ENCODE measurements around the gene TLR10. TPM values are rescaled to one million over a fixed set of nuclear protein-coding genes. Genes with fewer than 3 reads are reported as not detected.

The TLR10 gene
- total RNA-seq (1 to 10 TPM in 1 of 5 experiments, under 1 TPM in 3, not detected in 1; 0.13 to 1.6 (median 0.58) TPM), polyA plus RNA-seq (under 1 TPM; 0.14 to 0.33 TPM), total RNA-seq (not detected)

GRCh38 chr4:38782452-38783108, at the start of gene TLR10:
Gene TLR10, minus strand, starts transcription at chr4:38782990. Its CDS starts 7,400 bp downstream, at chr4:38775590.
- Mint-ChIP-seq H3K27ac (no peak within 1 kb of the TSS), H3K36me3 (peaks cover 0 to 1% (median 0%) of the 10 kb centered on the region in 5 donors), H3K4me3 (peak within 1 kb of the TSS in 3 of 10 donors; percentile 3 to 58 (median 49)), H3K27me3 (peaks cover 0 to 8% (median 0%) of the 10 kb centered on the region in 5 donors), H3K4me1 (peaks cover 0 to 7% (median 6%) of the 10 kb centered on the region in 7 donors), H3K9me3 (no peaks in the 10 kb centered on the region)
- peak in 7 of 9 donors; percentile 10 to 56 (median 43) for DNase-seq
- Histone ChIP-seq H3K9me3 (ENCODE audit: control insufficient read depth in 2 of 3, low read length in 3 of 3) (no peaks in the 10 kb centered on the region), H3K27ac (ENCODE audit: low read depth, low read length) (no peak within 1 kb of the TSS), H3K36me3 (ENCODE audit: control insufficient read depth in 2 of 3, insufficient read depth in 3 of 3, low read length in 3 of 3) (no peaks in the 10 kb centered on the region), H3K4me3 (ENCODE audit: low read length) (no peak within 1 kb of the TSS), H3K4me1 (ENCODE audit: control insufficient read depth in 2 of 2, insufficient read depth in 2 of 2, low read length in 2 of 2) (no peaks in the 10 kb centered on the region), H3K27me3 (ENCODE audit: control insufficient read depth in 2 of 2, insufficient read depth in 2 of 2, low read length in 2 of 2) (no peaks in the 10 kb centered on the region)
- ChIA-PET CTCF (interaction anchor here (0.6 to 3.8 kb wide), 24 partner anchors 9 to 880 kb away, joined by 3 to 50 read pairs (median 4); partner anchors contain the start of gene TLR1), POLR2A (interaction anchor here (0.9 to 1.1 kb wide), 2 partner anchors 23 to 720 kb away, joined by 3 read pairs; no protein-coding TSS in a partner anchor)
- peak; percentile 79 for ATAC-seq
- intact Hi-C loops (cut with micrococcal nuclease): loop anchor here (1.0 to 2.0 kb wide), 6 partner anchors 22 to 720 kb away; partner anchors contain the start of genes TLR1 (in 2 of the 2) and TLR6 (in 2 of the 2)

- ATAC-seq: no peak
- peaks cover 9 to 33% (median 17%) of the 10 kb centered on the region in 11 donors for H3K9me3 Mint-ChIP-seq
- no peak overlapping the region for H3K27ac ChIP-seq (ENCODE audit: low read depth, low read length)
- intact Hi-C loops (cut with micrococcal nuclease): no loop called here
- no peaks in the 10 kb centered on the region for H3K36me3 ChIP-seq (ENCODE audit: control insufficient read depth in 2 of 3, insufficient read depth in 3 of 3, low read length in 3 of 3)
- no peak overlapping the region for H3K27ac Mint-ChIP-seq
- H3K9me3 ChIP-seq (ENCODE audit: control insufficient read depth in 2 of 3, low read length in 3 of 3): peaks cover 0 to 9% (median 0%) of the 10 kb centered on the region in 3 experiments
- ChIA-PET POLR2A (interaction anchor here (1.9 kb wide), 1 partner anchor 24 kb away, joined by 4 read pairs; no protein-coding TSS in a partner anchor), CTCF (no interaction called here)
- no peaks in the 10 kb centered on the region for H3K27me3 ChIP-seq (ENCODE audit: control insufficient read depth in 2 of 2, insufficient read depth in 2 of 2, low read length in 2 of 2)
- no peaks in the 10 kb centered on the region for H3K27me3 Mint-ChIP-seq
- H3K4me3 Mint-ChIP-seq: no peak overlapping the region
- DNase-seq: no peak
- H3K4me3 ChIP-seq (ENCODE audit: low read length): no peak overlapping the region
- H3K36me3 Mint-ChIP-seq: peaks cover 6 to 37% (median 10%) of the 10 kb centered on the region in 5 donors
- H3K4me1 ChIP-seq (ENCODE audit: control insufficient read depth in 2 of 2, insufficient read depth in 2 of 2, low read length in 2 of 2): peaks cover 0 to under 1% of the 10 kb centered on the region in 2 donors
- peaks cover 2 to 7% (median 5%) of the 10 kb centered on the region in 7 donors for H3K4me1 Mint-ChIP-seq
These were observed 49.4 kb upstream of the TLR10 start for GRCh38 chr4:38832206-38832605.

GRCh38 chr4:38831653-38832052, 48.9 kb upstream of the TLR10 start:
- no peaks in the 10 kb centered on the region for H3K36me3 ChIP-seq (ENCODE audit: control insufficient read depth in 2 of 3, insufficient read depth in 3 of 3, low read length in 3 of 3)
- H3K27me3 Mint-ChIP-seq: no peaks in the 10 kb centered on the region

GRCh38 chr4:38829237-38829636, 46.4 kb upstream of the TLR10 start:
- H3K27ac ChIP-seq (ENCODE audit: low read depth, low read length): no peak overlapping the region
- no peak overlapping the region for H3K27ac Mint-ChIP-seq
- ChIA-PET CTCF (interaction anchor here (0.8 kb wide), 1 partner anchor 24 kb away, joined by 3 read pairs; no protein-coding TSS in a partner anchor), POLR2A (interaction anchor here (1.2 kb wide), 1 partner anchor 24 kb away, joined by 5 read pairs; no protein-coding TSS in a partner anchor)
- H3K27me3 Mint-ChIP-seq: no peaks in the 10 kb centered on the region
- H3K4me1 ChIP-seq (ENCODE audit: control insufficient read depth in 2 of 2, insufficient read depth in 2 of 2, low read length in 2 of 2): no peaks in the 10 kb centered on the region
- H3K27me3 ChIP-seq (ENCODE audit: control insufficient read depth in 2 of 2, insufficient read depth in 2 of 2, low read length in 2 of 2): no peaks in the 10 kb centered on the region
- DNase-seq (no peak), ATAC-seq (no peak)
- H3K4me3 Mint-ChIP-seq: no peak overlapping the region
- no peaks in the 10 kb centered on the region for H3K36me3 ChIP-seq (ENCODE audit: control insufficient read depth in 2 of 3, insufficient read depth in 3 of 3, low read length in 3 of 3)
- no peaks in the 10 kb centered on the region for H3K9me3 ChIP-seq (ENCODE audit: control insufficient read depth in 2 of 3, low read length in 3 of 3)
- H3K4me3 ChIP-seq (ENCODE audit: low read length): no peak overlapping the region
- peaks cover 0 to 31% (median 8%) of the 10 kb centered on the region in 5 donors for H3K36me3 Mint-ChIP-seq
- peaks cover 0 to 7% (median 4%) of the 10 kb centered on the region in 7 donors for H3K4me1 Mint-ChIP-seq
- intact Hi-C loops (cut with micrococcal nuclease): no loop called here
- peaks cover 4 to 29% (median 8%) of the 10 kb centered on the region in 11 donors for H3K9me3 Mint-ChIP-seq

More at GRCh38 chr4:38831653-38832052, 48.9 kb upstream of the TLR10 start:
- ATAC-seq (no peak), DNase-seq (no peak)
- peaks cover 0 to 9% (median 0%) of the 10 kb centered on the region in 3 experiments for H3K9me3 ChIP-seq (ENCODE audit: control insufficient read depth in 2 of 3, low read length in 3 of 3)
- H3K4me3 ChIP-seq (ENCODE audit: low read length): no peak overlapping the region
- H3K4me3 Mint-ChIP-seq: no peak overlapping the region
- peaks cover 6 to 34% (median 10%) of the 10 kb centered on the region in 5 donors for H3K36me3 Mint-ChIP-seq
- H3K4me1 ChIP-seq (ENCODE audit: control insufficient read depth in 2 of 2, insufficient read depth in 2 of 2, low read length in 2 of 2): no peaks in the 10 kb centered on the region
- CTCF ChIA-PET: no interaction called here
- peaks cover 0 to 6% (median 4%) of the 10 kb centered on the region in 7 donors for H3K4me1 Mint-ChIP-seq
- intact Hi-C loops (cut with micrococcal nuclease): no loop called here
- POLR2A ChIA-PET: interaction anchor here (1.9 kb wide), 1 partner anchor 24 kb away, joined by 4 read pairs; no protein-coding TSS in a partner anchor
- no peaks in the 10 kb centered on the region for H3K27me3 ChIP-seq (ENCODE audit: control insufficient read depth in 2 of 2, insufficient read depth in 2 of 2, low read length in 2 of 2)
- no peak overlapping the region for H3K27ac Mint-ChIP-seq
- peaks cover 9 to 33% (median 17%) of the 10 kb centered on the region in 11 donors for H3K9me3 Mint-ChIP-seq
- no peak overlapping the region for H3K27ac ChIP-seq (ENCODE audit: low read depth, low read length)

- Mint-ChIP-seq H3K4me1 (peaks cover 0 to 21% (median 10%) of the 10 kb centered on the region in 7 donors), H3K36me3 (peaks cover 7 to 44% (median 11%) of the 10 kb centered on the region in 5 donors), H3K9me3 (peaks cover 5 to 28% (median 10%) of the 10 kb centered on the region in 11 donors), H3K27ac (no peak overlapping the region), H3K4me3 (no peak overlapping the region), H3K27me3 (no peaks in the 10 kb centered on the region)
- Histone ChIP-seq H3K36me3 (ENCODE audit: control insufficient read depth in 2 of 3, insufficient read depth in 3 of 3, low read length in 3 of 3) (no peaks in the 10 kb centered on the region), H3K4me3 (ENCODE audit: low read length) (no peak overlapping the region), H3K4me1 (ENCODE audit: control insufficient read depth in 2 of 2, insufficient read depth in 2 of 2, low read length in 2 of 2) (no peaks in the 10 kb centered on the region), H3K27me3 (ENCODE audit: control insufficient read depth in 2 of 2, insufficient read depth in 2 of 2, low read length in 2 of 2) (no peaks in the 10 kb centered on the region), H3K9me3 (ENCODE audit: control insufficient read depth in 2 of 3, low read length in 3 of 3) (no peaks in the 10 kb centered on the region), H3K27ac (ENCODE audit: low read depth, low read length) (no peak overlapping the region)
- ChIA-PET CTCF (interaction anchor here (1.1 kb wide), 1 partner anchor 18 kb away, joined by 4 read pairs; no protein-coding TSS in a partner anchor), POLR2A (no interaction called here)
- intact Hi-C loops (cut with micrococcal nuclease): no loop called here
- ATAC-seq (no peak), DNase-seq (no peak)
These were observed 41.0 kb upstream of the TLR10 start for GRCh38 chr4:38823766-38824165.

- CTCF ChIA-PET: interaction anchor here (1.1 kb wide), 1 partner anchor 17 kb away, joined by 4 read pairs; no protein-coding TSS in a partner anchor
- intact Hi-C loops (cut with micrococcal nuclease): no loop called here
- H3K27me3 ChIP-seq (ENCODE audit: control insufficient read depth in 2 of 2, insufficient read depth in 2 of 2, low read length in 2 of 2): no peaks in the 10 kb centered on the region
- H3K4me1 ChIP-seq (ENCODE audit: control insufficient read depth in 2 of 2, insufficient read depth in 2 of 2, low read length in 2 of 2): no peaks in the 10 kb centered on the region
- DNase-seq (no peak), ATAC-seq (no peak)
- Mint-ChIP-seq H3K4me1 (peaks cover 0 to 24% (median 10%) of the 10 kb centered on the region in 7 donors), H3K36me3 (peaks cover 7 to 42% (median 11%) of the 10 kb centered on the region in 5 donors), H3K9me3 (peaks cover 5 to 28% (median 10%) of the 10 kb centered on the region in 11 donors), H3K27ac (no peak overlapping the region), H3K4me3 (no peak overlapping the region), H3K27me3 (peaks cover 0 to 3% (median 0%) of the 10 kb centered on the region in 5 donors)
- H3K4me3 ChIP-seq (ENCODE audit: low read length): no peak overlapping the region
- no peaks in the 10 kb centered on the region for H3K36me3 ChIP-seq (ENCODE audit: control insufficient read depth in 2 of 3, insufficient read depth in 3 of 3, low read length in 3 of 3)
- POLR2A ChIA-PET: no interaction called here
- H3K27ac ChIP-seq (ENCODE audit: low read depth, low read length): no peak overlapping the region
- H3K9me3 ChIP-seq (ENCODE audit: control insufficient read depth in 2 of 3, low read length in 3 of 3): no peaks in the 10 kb centered on the region
These were observed 40.0 kb upstream of the TLR10 start for GRCh38 chr4:38822748-38823303.
